PC-3 (cell line): ENCODE results near the gene MCOLN2. TPM values are rescaled to one million over a fixed set of nuclear protein-coding genes. Genes with fewer than 3 reads are reported as not detected.

Experiments
- ATAC-seq: fragments of 200-7000 bp; cut with Tn5 transposase; 2 replicates; pipeline ENCODE4 v1.9.1; 2020; ENCODE audit warnings: mild to moderate bottlenecking, moderate library complexity
- BruUV-seq: library from RNA; stranded (reverse); fragments of 400-500 nt; replicated peaks from 2 replicates; lab custom pipeline; 2021; lab: Mats Ljungman, UMichigan
- CTCF ChIA-PET: fragments of 300-600 bp; sonication (Branson Sonifier 250); formaldehyde crosslinking; loops from one replicate; lab custom pipeline; 2022; ENCODE audit warnings: antibody characterized with exemption; lab: Charles Lee
- POLR2A ChIA-PET: fragments of 300-600 bp; sonication (Branson Sonifier 250); formaldehyde crosslinking; loops from one replicate; lab custom pipeline; 2022; ENCODE audit warnings: antibody characterized with exemption; ENCODE audit not compliant: unreplicated experiment; lab: Charles Lee
- DNase-seq: peaks from one replicate; pipeline ENCODE4 v3.0.0-alpha.2; 2015
- H2AFZ ChIP-seq: fragments of 300-600 bp; sonication (generic); 2 replicates; pipeline ENCODE4 v1.6.0; 2016; ENCODE audit warnings: antibody characterized with exemption, low read length
- H3F3A ChIP-seq: fragments of 300-600 bp; sonication (generic); one replicate; pipeline ENCODE4 v1.6.0; 2017; ENCODE audit warnings: antibody characterized with exemption, low read length, control low read depth, mild to moderate bottlenecking; ENCODE audit not compliant: unreplicated experiment
- H3K27ac ChIP-seq: fragments of 300-600 bp; sonication (generic); 2 replicates; pipeline ENCODE4 v1.5.1; 2016; ENCODE audit warnings: mild to moderate bottlenecking, low read length
- H3K27me3 ChIP-seq: fragments of 300-600 bp; sonication (generic); 2 replicates; pipeline ENCODE4 v1.6.1; 2016; ENCODE audit warnings: low read length, mixed read lengths
- H3K36me3 ChIP-seq: fragments of 300-600 bp; sonication (generic); 2 replicates; pipeline ENCODE4 v1.6.1; 2016; ENCODE audit warnings: low read depth, mixed run types, low read length, mixed read lengths
- H3K4me1 ChIP-seq: fragments of 300-600 bp; sonication (generic); 2 replicates; pipeline ENCODE4 v1.5.1; 2016; ENCODE audit warnings: low read length; ENCODE audit not compliant: insufficient read depth
- H3K4me2 ChIP-seq: fragments of 300-600 bp; sonication (generic); 2 replicates; pipeline ENCODE4 v1.6.0; 2016; ENCODE audit warnings: low read length
- H3K4me3 ChIP-seq: fragments of 300-600 bp; sonication (generic); 2 replicates; pipeline ENCODE4 v1.5.1; 2016; ENCODE audit warnings: mild to moderate bottlenecking, low read length, mixed read lengths
- H3K79me2 ChIP-seq: fragments of 300-600 bp; sonication (generic); 2 replicates; pipeline ENCODE4 v1.6.1; 2017; ENCODE audit warnings: low read length, mixed read lengths
- H3K9ac ChIP-seq: fragments of 300-600 bp; sonication (generic); 2 replicates; pipeline ENCODE4 v1.6.0; 2016; ENCODE audit warnings: mild to moderate bottlenecking, low read length
- H3K9me2 ChIP-seq: fragments of 300-600 bp; sonication (generic); replicated peaks from 2 replicates; pipeline ENCODE4 v1.6.1; 2016; ENCODE audit warnings: mixed run types, low read length, mixed read lengths
- H3K9me3 ChIP-seq: fragments of 300-600 bp; sonication (generic); 2 replicates; pipeline ENCODE4 v1.6.1; 2016; ENCODE audit warnings: low read length, mixed read lengths
- H4K20me1 ChIP-seq: fragments of 300-600 bp; sonication (generic); 2 replicates; pipeline ENCODE4 v1.6.1; 2016; ENCODE audit warnings: low read length, mixed read lengths
- CTCF ChIP-seq: fragments of 300-600 bp; sonication (generic); conservative IDR thresholded peaks from 2 replicates; pipeline ENCODE4 v1.5.1; 2017; ENCODE audit warnings: antibody characterized with exemption, low read depth, mild to moderate bottlenecking, low read length
- EZH2 ChIP-seq: fragments of 300-600 bp; sonication (generic); IDR thresholded peaks from one replicate; pipeline ENCODE4 v1.6.1; 2017; ENCODE audit warnings: antibody characterized with exemption, mild to moderate bottlenecking, low read length; ENCODE audit not compliant: unreplicated experiment
- EZH2phosphoT487 ChIP-seq: fragments of 300-600 bp; sonication (generic); IDR thresholded peaks from 2 replicates; pipeline ENCODE4 v1.6.1; 2018; ENCODE audit warnings: mild to moderate bottlenecking, antibody characterized with exemption, low read length, borderline replicate concordance
- intact Hi-C: fragments of 100-400 bp; cut with micrococcal nuclease; formaldehyde crosslinking; loops from 2 replicates; pipeline ENCODE4 v1.9.0; 2023
- total RNA-seq: library from RNA; depleted of rRNA; stranded (reverse); fragments of >200 nt; gene quantifications from 2 replicates; pipeline ENCODE4 v1.2.3, GENCODE V29; 2014

The MCOLN2 gene
- total RNA-seq, 1 experiment from 2014 or later: 24.6 TPM

GRCh38 chr1:84940481-84940880 lies 56.4 kb downstream of the MCOLN2 start:
- DNase-seq (peak; percentile 67), ATAC-seq (peak; percentile 74)
- no peaks in the 10 kb centered on the region for H3K9me2 ChIP-seq
- no peak overlapping the region for H3K27ac ChIP-seq
- H3K27me3 ChIP-seq: no peaks in the 10 kb centered on the region
- peak overlapping the region; percentile 10 for H2AFZ ChIP-seq
- ChIA-PET POLR2A (no interaction called here), CTCF (interaction anchor here (0.6 to 0.7 kb wide), 2 partner anchors 89 to 315 kb away, joined by 3 read pairs; no protein-coding TSS in a partner anchor)
- H4K20me1 ChIP-seq: no peaks in the 10 kb centered on the region
- H3K4me3 ChIP-seq: no peak overlapping the region
- H3F3A ChIP-seq: no peaks in the 10 kb centered on the region
- no TSS peak for BruUV-seq
- peaks cover 25% of the 10 kb centered on the region for H3K4me1 ChIP-seq
- H3K9me3 ChIP-seq: no peaks in the 10 kb centered on the region
- H3K36me3 ChIP-seq: no peaks in the 10 kb centered on the region
- peak overlapping the region; percentile 60 for H3K4me2 ChIP-seq
- no peak overlapping the region for H3K9ac ChIP-seq
- no peaks in the 10 kb centered on the region for H3K79me2 ChIP-seq
- intact Hi-C loops: loop anchor here (10.0 kb wide), 1 partner anchor 164 kb away; no protein-coding TSS in a partner anchor
- no peak for TF ChIP-seq EZH2phosphoT487
- TF ChIP-seq EZH2: no peak
- no peak for TF ChIP-seq CTCF

- no peaks in the 10 kb centered on the region for H3K79me2 ChIP-seq
Observed at GRCh38 chr1:84939761-84940160, 57.2 kb downstream of the MCOLN2 start.

GRCh38 chr1:84939151-84939550 lies 57.8 kb downstream of the MCOLN2 start:
- no peaks in the 10 kb centered on the region for H4K20me1 ChIP-seq
- H2AFZ ChIP-seq: no peak overlapping the region
- no peak overlapping the region for H3K27ac ChIP-seq
- H3K79me2 ChIP-seq: no peaks in the 10 kb centered on the region
- H3K27me3 ChIP-seq: no peaks in the 10 kb centered on the region
- H3K4me2 ChIP-seq: no peak overlapping the region
- no peaks in the 10 kb centered on the region for H3K9me3 ChIP-seq
- DNase-seq (peak; percentile 10), ATAC-seq (no peak)
- no peak overlapping the region for H3K9ac ChIP-seq
- no peaks in the 10 kb centered on the region for H3K36me3 ChIP-seq
- no peaks in the 10 kb centered on the region for H3K9me2 ChIP-seq
- TF ChIP-seq EZH2 (no peak), EZH2phosphoT487 (no peak), CTCF (no peak)
- ChIA-PET POLR2A (no interaction called here), CTCF (no interaction called here)
- H3K4me1 ChIP-seq: peaks cover 32% of the 10 kb centered on the region
- H3K4me3 ChIP-seq: no peak overlapping the region
- no TSS peak for BruUV-seq
- intact Hi-C loops: loop anchor here (5.0 to 10.0 kb wide), 6 partner anchors 52 to 797 kb away; partner anchors contain the start of genes GNG5, PRKACB and SPATA1
- no peaks in the 10 kb centered on the region for H3F3A ChIP-seq

More at GRCh38 chr1:84939761-84940160, 57.2 kb downstream of the MCOLN2 start:
- Histone ChIP-seq H3K9ac (no peak overlapping the region), H3K9me3 (no peaks in the 10 kb centered on the region), H3K27me3 (no peaks in the 10 kb centered on the region), H2AFZ (no peak overlapping the region), H3K4me1 (peaks cover 26% of the 10 kb centered on the region), H3K9me2 (no peaks in the 10 kb centered on the region), H4K20me1 (no peaks in the 10 kb centered on the region), H3F3A (no peaks in the 10 kb centered on the region), H3K4me2 (peak overlapping the region; percentile 60; the same call in 1 of the 2 replicates), H3K27ac (no peak overlapping the region), H3K36me3 (no peaks in the 10 kb centered on the region), H3K4me3 (no peak overlapping the region)
- no TSS peak for BruUV-seq
- no peak for ATAC-seq
- intact Hi-C loops: loop anchor here (5.0 to 10.0 kb wide), 7 partner anchors 52 to 797 kb away; partner anchors contain the start of genes GNG5, PRKACB and SPATA1
- no peak for DNase-seq
- no peak for TF ChIP-seq EZH2
- ChIA-PET POLR2A (no interaction called here), CTCF (interaction anchor here (0.7 kb wide), 1 partner anchor 315 kb away, joined by 3 read pairs; no protein-coding TSS in a partner anchor)
